OCI-M2 (cell line): ENCODE measurements around the gene TPRX2.
"Not testable (repeated sequence)": the region's sequence is repeated elsewhere in the genome, so short reads cannot be mapped to it uniquely, and the experiment has no call there.

ENCODE experiments used
- DNase-seq: peaks from one replicate; lab custom pipeline; 2025; ENCODE audit not compliant: unreplicated experiment; lab: John Stamatoyannopoulos, UW

The TPRX2 gene

GRCh38 chr19:47860602-47861297 is 1.7 kb downstream of the TPRX2 start:
- DNase-seq, result no peak

- DNase-seq, result no peak
These were observed 2.6 kb downstream of the TPRX2 start for GRCh38 chr19:47861630-47862029.

- DNase-seq, result peak; percentile 41
These were observed 4.5 kb downstream of the TPRX2 start for GRCh38 chr19:47863514-47863936.

DNA sequence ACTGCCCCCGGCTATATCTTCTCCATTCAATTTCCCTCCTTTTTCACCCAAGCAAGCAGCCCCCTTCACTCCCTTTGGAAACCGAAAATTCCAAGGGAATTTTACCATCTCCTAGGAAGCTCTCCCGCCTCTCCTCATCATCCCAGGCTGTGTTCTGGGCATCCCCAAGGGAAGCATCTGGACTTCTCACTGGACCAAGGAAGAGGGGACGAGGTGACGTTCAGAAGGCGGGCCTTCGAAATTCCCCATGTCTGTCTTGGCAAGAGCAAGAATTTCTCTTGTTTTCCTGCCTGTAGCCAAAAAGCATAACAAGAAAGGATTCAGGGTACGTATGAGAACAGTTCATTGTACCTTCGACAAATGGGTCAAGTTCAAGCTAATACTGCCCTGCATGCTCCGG is 6.1 kb downstream of the TPRX2 start:
- no peak for DNase-seq

GRCh38 chr19:47878906-47879305 is 19.9 kb downstream of the TPRX2 start:
- no peak for DNase-seq

- DNase-seq, result not testable (repeated sequence)
These were observed 20.4 kb downstream of the TPRX2 start for GRCh38 chr19:47879385-47879784.

DNA sequence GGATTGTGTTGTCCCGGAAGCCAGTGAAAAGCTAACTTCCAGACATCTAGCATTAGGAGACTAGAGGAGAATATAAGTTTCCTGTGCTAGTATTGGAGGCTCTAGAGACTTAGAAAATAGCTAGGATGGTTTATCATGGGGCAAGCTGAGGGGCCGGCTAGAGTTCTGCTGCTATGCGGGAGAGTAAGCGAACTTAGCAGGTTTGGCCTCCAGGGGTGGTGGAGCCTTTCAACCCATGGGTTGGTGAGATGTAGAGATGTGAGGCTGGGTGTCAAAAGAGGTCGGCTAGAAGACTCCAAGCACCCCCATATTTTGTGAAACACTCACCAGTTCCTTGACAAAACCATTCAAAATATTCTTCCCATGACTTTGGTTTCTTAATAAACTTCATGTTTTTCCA is 22.7 kb downstream of the TPRX2 start:
- no peak for DNase-seq

GRCh38 chr19:47882890-47883289 is 23.9 kb downstream of the TPRX2 start:
- DNase-seq, result no peak

GRCh38 chr19:47885067-47885463 is 26.0 kb downstream of the TPRX2 start:
- DNase-seq, result no peak

DNA sequence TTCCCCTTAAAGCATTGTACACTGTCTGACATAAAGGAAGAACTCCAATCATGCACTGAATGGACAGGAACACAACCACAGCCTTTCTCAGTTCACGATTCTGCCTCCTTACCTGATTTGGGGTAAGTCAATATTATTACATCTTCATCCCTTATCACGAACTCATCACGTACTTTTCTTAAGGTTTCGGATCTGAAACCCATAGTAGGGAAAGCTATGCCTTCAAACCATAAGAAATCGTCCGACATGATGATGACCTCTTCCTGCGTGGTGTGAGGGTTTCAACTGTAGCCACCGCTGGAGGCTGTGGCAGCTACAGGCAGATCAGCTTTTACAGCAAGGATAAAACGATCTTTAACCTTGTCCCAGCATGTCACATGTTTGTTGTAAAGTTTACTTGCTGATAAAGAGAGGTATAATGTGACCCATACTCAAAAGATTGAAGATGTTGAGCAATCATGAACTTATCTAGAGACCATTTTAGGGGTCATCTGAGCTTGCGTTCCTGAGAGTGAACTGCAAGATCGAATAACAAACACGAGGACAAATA is 27.1 kb downstream of the TPRX2 start, which contains the start of gene SULT2A1:
Gene SULT2A1, minus strand, starts transcription at position 306 of the 550 bp plus-strand sequence. Its CDS starts 58 bp downstream, at position 248.
- no peak for DNase-seq

- DNase-seq, result no peak
These were observed 32.0 kb downstream of the TPRX2 start for GRCh38 chr19:47890865-47891621.

DNA sequence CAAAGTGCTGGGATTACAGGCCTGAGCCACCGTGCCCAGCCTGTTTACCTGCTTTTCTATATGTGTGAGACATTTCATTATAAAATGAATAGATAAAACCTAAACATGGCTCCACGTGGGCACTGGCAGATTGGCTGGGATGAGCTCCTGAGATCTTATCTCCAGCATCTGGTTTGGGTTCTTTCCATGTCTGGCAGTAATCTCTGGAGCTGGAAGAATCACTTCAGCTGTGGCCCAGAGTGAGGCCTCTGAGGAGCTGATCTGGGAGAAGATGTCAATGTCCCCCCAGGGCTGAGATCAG is 32.5 kb downstream of the TPRX2 start:
- DNase-seq, result no peak

DNA sequence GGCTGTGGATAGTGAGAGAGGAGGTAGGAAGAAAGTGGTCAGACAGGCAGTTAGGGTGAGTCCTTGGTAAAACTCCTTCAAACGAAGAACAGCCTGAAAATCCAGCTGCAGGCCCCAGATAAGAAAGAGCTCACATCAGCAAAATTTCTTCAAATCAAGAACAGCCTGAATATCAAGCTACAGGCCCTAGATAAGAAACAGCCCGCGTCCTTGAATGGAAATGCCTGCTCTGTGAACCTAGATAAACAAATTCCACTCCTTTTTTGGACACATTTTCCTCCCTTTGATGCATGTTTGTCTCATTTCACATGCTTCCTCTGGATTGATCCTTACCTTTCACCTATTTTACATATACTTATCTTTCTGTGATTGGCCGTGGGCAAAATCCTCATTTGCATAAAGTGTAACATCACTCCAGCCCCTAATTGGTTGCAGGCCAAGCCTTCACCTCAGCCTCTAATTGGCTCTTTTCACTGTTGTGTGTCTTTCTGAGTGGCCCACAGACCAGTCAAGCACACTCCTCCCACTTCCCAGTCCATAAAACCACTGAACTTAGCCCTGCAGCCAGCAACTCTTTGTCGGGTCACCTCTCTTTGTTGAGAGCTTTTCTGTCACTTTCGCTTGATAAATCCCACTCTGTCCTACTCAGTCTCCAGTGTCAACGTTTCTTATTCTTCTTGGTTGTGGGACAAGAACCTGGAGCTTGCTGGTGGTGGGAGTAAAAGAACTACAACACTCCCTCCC is 33.1 kb downstream of the TPRX2 start:
- peak; percentile 73 for DNase-seq

DNA sequence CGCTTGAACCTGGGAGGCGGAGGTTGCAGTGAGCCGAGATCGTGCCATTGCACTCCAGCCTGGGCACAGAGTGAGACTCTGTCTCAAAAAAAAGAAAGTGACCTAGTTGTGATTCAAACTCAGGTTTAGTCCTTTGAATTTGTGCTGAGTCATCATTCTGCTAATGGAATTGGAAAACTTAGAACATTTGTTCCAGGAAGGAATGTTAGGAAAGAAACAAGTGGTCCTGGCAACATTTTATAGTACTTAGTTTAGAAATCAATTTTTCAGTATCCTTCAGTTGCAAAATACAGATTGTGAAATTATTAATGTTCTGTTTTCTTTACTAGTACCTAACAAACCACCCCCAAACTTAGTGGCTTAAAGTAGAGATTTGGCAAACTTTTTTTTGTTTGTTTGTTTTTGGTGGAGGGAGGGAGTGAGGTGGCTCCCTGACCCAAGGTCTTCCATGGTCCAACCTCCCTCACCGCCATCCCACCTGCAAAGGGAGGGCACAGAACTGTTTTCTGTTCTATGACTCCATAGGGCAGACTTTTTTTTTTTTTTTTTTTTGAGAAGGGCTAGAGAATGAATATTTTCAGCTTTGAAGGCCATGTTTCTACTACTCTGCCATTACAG is 36.2 kb downstream of the TPRX2 start:
- no peak for DNase-seq

- DNase-seq, result no peak
These were observed 37.0 kb downstream of the TPRX2 start for GRCh38 chr19:47896019-47896418.

DNA sequence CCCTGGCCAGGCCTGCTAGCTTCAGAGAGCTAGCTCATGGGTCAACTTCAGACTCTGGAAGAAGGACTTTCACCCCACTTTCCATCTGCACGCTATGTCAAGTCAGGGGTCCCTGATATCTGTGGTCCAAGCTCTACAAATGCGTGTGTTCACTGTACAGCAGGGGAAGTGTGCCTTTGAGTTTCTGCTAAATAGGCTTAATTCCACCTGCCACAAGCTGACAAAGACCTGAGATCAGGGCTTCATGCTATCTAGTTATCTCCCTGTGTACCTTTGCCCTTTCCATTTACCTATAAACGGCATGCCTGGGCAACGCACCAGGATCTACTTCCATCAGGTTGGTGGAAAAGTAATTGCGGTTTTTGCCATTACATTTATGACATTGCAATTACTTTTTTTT is 37.7 kb downstream of the TPRX2 start:
- DNase-seq, result no peak

DNA sequence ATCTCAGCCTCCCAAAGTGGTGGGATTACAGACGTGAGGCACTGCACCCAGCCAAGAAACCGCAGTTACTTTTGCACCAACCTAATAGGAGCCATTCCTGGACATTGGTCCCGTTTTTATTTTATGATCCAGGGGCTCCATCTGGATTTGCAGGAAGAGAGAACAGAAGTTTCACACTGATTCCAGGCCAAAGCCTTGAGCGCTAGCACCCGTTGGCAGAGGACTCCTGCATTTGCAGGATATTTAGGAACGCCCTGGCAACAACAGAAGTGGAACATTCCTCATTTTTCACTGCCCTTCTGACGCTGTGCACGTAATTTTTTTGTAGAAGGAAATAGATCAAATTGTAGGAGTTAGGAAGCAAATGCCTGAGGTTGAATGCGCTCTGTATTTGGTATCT is 38.8 kb downstream of the TPRX2 start:
- no peak for DNase-seq

DNA sequence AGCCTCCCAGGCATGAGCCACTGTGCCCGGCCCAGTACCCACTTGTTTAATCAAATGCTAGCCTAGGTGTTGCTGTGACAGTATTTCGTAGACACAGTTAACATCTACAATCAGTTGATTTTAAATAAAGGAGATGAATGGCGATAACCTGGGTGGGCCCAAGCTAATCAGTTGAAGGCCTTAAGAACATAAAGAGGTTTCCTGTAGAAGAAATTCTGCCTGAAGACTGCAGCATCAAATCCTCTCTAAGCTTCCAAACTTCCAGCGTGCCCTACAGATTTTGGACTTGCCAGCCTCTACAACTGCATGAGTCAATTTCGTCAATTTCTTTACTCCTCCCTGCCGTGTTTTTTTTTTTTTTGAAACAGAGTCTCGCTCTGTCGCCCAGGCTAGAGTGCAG is 40.3 kb downstream of the TPRX2 start:
- no peak for DNase-seq

DNA sequence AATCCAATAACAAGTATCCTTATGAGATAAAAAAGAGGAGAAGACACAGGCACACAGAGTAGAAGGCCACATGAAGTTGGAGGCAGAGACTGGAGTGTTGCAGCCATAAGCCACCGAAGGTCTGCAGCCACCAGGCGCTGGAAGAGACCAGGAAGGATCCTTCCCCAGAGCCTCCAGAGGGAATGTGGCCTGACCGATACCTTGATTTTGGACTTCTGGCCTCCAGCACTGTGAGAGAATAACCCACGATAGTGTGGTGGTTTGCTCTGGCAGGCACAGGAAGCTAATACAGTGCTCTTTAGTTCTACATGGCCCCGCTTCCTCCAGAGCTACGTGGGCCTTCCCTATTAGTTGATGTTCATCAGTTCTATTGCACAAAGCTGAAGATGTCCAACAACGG is 42.3 kb downstream of the TPRX2 start:
- DNase-seq, result no peak

GRCh38 chr19:47909350-47909749 is 50.3 kb downstream of the TPRX2 start:
- not testable (repeated sequence) for DNase-seq

- DNase-seq, result not testable (repeated sequence)
These were observed 51.2 kb downstream of the TPRX2 start for GRCh38 chr19:47910191-47910590.
